ENCODE data around the gene LDB2. TPM values are rescaled to one million over a fixed set of nuclear protein-coding genes. Genes with fewer than 3 reads are reported as not detected.

LDB2 gene
- total and polyA plus RNA-seq, 5 experiments from 2014 or later: 0.38 TPM; not detected in 4

DNA sequence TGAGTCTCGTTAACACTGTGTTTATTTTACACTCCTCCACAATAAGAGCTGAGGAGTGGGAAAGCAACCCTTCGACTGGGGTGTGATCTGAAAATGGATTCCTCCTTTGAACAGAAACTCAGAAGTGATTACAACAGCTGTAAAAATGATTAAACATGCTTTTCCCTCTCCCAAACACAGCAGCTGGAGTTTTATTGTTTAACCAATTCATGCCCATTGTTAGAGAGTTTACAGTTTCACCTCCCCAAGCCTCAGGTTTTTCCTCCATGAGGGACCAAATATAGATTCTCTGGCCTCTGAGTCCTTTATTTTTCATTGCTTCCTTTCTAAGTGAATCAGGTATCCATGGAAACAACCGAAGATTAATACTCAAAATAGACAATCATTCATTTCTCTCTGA, 409.2 kb downstream of the LDB2 start:
- POLR2A ChIA-PET: no interaction called here
- no peak for ATAC-seq
- H3K9me3 Mint-ChIP-seq: peaks cover 0 to 9% (median 0%) of the 10 kb centered on the region in 9 donors
- H3K4me3 Mint-ChIP-seq: no peak overlapping the region
- DNase-seq: no peak
- no peaks in the 10 kb centered on the region for H3K4me1 Mint-ChIP-seq
- H3K27me3 Mint-ChIP-seq: peaks cover 0 to 5% (median 2%) of the 10 kb centered on the region in 5 donors
- no peak overlapping the region for H3K27ac Mint-ChIP-seq
- H3K36me3 Mint-ChIP-seq: no peaks in the 10 kb centered on the region

GRCh38 chr4:16488084-16488483, 410.4 kb downstream of the LDB2 start:
- no peak for DNase-seq
- Mint-ChIP-seq H3K9me3 (peaks cover 0 to 9% (median 0%) of the 10 kb centered on the region in 9 donors), H3K27ac (no peak overlapping the region), H3K4me3 (no peak overlapping the region), H3K36me3 (no peaks in the 10 kb centered on the region), H3K27me3 (peaks cover 0 to 5% (median 2%) of the 10 kb centered on the region in 5 donors), H3K4me1 (no peaks in the 10 kb centered on the region)
- no peak for ATAC-seq
- POLR2A ChIA-PET: no interaction called here

DNA sequence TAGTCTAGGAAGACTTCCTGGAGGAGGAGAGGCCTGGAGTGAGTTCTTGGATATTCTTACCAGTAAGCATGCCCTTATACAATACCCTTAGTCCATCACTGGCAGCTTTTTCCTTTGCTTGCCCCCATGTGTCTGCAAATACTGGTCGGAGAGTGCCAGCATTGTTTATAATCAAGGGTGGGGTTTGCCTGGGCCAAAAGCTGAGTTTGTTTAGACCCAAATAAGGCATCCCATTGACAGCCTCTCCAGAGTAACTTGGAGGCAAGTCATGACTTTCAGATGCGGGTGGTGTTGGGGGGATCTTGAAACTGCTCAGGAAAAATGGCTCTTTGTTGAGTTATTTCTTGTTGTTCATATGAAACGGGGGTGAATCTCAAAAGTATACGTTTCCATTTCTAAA, 413.7 kb downstream of the LDB2 start:
- ATAC-seq (no peak), DNase-seq (no peak)
- no peaks in the 10 kb centered on the region for H3K36me3 Mint-ChIP-seq
- no peaks in the 10 kb centered on the region for H3K4me1 Mint-ChIP-seq
- H3K27me3 Mint-ChIP-seq: peaks cover 0 to 9% (median 0%) of the 10 kb centered on the region in 5 donors
- peaks cover 0 to 9% (median 0%) of the 10 kb centered on the region in 9 donors for H3K9me3 Mint-ChIP-seq
- no peak overlapping the region for H3K4me3 Mint-ChIP-seq
- POLR2A ChIA-PET: no interaction called here
- H3K27ac Mint-ChIP-seq: no peak overlapping the region

DNA sequence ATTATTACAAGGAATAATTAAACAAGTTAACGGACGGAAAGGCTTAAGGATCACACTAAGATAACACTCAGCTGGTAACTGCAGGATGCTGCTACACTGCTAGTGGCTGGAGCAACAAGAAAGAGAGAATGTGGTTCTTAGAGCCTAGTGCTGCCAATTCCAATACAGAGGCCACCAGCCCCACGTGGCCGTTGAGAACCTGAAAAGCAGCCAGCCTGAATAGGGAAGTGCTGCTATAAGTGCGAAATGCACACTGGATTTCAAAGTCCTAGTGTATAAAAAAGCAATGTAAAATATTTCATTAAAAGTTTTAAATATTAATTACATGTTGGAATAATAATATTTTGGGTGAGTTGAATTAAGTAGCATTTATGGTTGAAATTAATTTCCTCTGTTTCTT, 414.9 kb downstream of the LDB2 start:
- H3K4me3 Mint-ChIP-seq: no peak overlapping the region
- H3K9me3 Mint-ChIP-seq: peaks cover 0 to 9% (median 0%) of the 10 kb centered on the region in 9 donors
- H3K36me3 Mint-ChIP-seq: no peaks in the 10 kb centered on the region
- H3K27ac Mint-ChIP-seq: no peak overlapping the region
- ATAC-seq (no peak), DNase-seq (no peak)
- POLR2A ChIA-PET: no interaction called here
- H3K4me1 Mint-ChIP-seq: no peaks in the 10 kb centered on the region
- peaks cover 0 to 4% (median 0%) of the 10 kb centered on the region in 5 donors for H3K27me3 Mint-ChIP-seq

GRCh38 chr4:16480011-16480410, 418.4 kb downstream of the LDB2 start:
- ATAC-seq: no peak
- no peak overlapping the region for H3K27ac Mint-ChIP-seq
- H3K4me3 Mint-ChIP-seq: no peak overlapping the region
- no peaks in the 10 kb centered on the region for H3K9me3 Mint-ChIP-seq
- no peak for DNase-seq
- H3K27me3 Mint-ChIP-seq: peaks cover 0 to 4% (median 0%) of the 10 kb centered on the region in 5 donors
- H3K36me3 Mint-ChIP-seq: no peaks in the 10 kb centered on the region
- no peaks in the 10 kb centered on the region for H3K4me1 Mint-ChIP-seq
- POLR2A ChIA-PET: no interaction called here

GRCh38 chr4:16472537-16472936, 425.9 kb downstream of the LDB2 start:
- Mint-ChIP-seq H3K9me3 (peaks cover 8 to 41% (median 30%) of the 10 kb centered on the region in 9 donors), H3K4me1 (no peaks in the 10 kb centered on the region), H3K36me3 (peaks cover 0 to 10% (median 0%) of the 10 kb centered on the region in 3 donors), H3K27me3 (peaks cover 1 to 19% (median 3%) of the 10 kb centered on the region in 5 donors), H3K4me3 (no peak overlapping the region), H3K27ac (no peak overlapping the region)
- no peak for ATAC-seq
- DNase-seq: no peak
- POLR2A ChIA-PET: no interaction called here

- Mint-ChIP-seq H3K36me3 (peaks cover 0 to 3% (median 0%) of the 10 kb centered on the region in 3 donors), H3K4me3 (no peak overlapping the region), H3K4me1 (no peaks in the 10 kb centered on the region), H3K27me3 (peaks cover 1 to 36% (median 3%) of the 10 kb centered on the region in 5 donors), H3K27ac (no peak overlapping the region), H3K9me3 (peaks cover 2 to 21% (median 10%) of the 10 kb centered on the region in 9 donors)
- ATAC-seq (no peak), DNase-seq (no peak)
- POLR2A ChIA-PET: no interaction called here
Measured at GRCh38 chr4:16467061-16467460, 431.4 kb downstream of the LDB2 start.

DNA sequence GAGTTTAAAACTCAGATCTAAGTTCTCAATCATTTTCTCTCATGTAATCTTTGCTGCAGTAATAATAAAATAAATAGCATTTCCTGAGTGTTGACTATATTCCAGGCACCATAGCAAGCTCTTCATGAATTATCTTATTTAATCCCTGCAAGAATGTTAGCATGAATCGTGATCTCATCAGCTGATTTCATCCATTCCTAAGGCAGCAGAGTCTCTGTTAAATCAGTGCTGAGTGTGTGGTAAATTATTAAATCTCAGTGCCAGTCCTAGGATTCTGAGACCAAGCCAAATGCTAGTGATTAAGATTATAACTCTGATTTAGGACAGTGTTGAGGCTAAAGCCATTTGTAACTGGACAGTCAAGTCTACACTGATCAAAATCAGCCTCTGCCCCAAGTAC, 431.9 kb downstream of the LDB2 start:
- Mint-ChIP-seq H3K4me1 (no peaks in the 10 kb centered on the region), H3K27me3 (peaks cover 1 to 36% (median 3%) of the 10 kb centered on the region in 5 donors), H3K27ac (no peak overlapping the region), H3K4me3 (no peak overlapping the region), H3K9me3 (peaks cover under 1 to 18% (median 6%) of the 10 kb centered on the region in 9 donors), H3K36me3 (peaks cover 0 to 3% (median 0%) of the 10 kb centered on the region in 3 donors)
- ATAC-seq: no peak
- POLR2A ChIA-PET: no interaction called here
- DNase-seq: no peak

DNA sequence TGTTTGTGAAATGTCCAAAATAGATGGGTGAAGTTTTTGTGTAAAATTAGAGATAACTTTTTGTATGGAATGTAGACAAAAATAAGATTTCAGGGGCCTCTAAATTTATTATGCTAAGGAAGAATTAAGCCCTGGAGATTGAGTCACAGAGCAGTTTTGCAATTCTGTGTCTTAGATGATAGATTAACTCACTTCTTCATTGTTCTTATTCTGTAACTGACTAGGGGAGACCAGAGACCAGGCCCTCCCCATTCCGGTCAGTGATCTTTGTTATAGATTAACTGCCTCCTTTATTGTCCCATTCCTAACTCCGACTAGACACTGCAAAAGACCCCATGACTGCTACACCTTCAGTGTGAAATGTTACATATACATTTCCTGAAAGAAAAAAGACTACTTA, 433.8 kb downstream of the LDB2 start:
- Mint-ChIP-seq H3K36me3 (peaks cover 0 to 3% (median 0%) of the 10 kb centered on the region in 3 donors), H3K4me1 (no peaks in the 10 kb centered on the region), H3K9me3 (peaks cover 0 to 16% (median 2%) of the 10 kb centered on the region in 9 donors), H3K27me3 (peaks cover 3 to 38% (median 5%) of the 10 kb centered on the region in 5 donors), H3K27ac (no peak overlapping the region), H3K4me3 (no peak overlapping the region)
- POLR2A ChIA-PET: no interaction called here
- ATAC-seq: no peak
- no peak for DNase-seq

DNA sequence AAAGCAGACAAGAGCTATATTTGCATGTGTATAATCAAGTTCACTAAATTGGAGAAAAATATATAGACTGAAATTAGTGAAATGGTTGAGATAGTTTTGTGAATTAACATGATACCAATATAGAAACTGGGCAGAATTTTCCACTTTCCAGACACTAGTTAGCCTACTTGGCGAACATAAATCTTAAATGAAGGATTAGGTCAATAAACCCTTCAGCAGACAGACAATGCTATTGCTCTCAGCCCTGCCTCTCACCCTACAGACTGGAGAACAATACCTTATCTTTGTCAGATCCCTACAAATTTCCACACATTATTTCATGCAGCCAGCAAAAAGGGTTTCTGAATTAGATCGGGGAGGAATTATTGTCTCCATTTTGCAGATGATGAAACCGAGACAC, 435.8 kb downstream of the LDB2 start:
- H3K4me3 Mint-ChIP-seq: no peak overlapping the region
- POLR2A ChIA-PET: no interaction called here
- no peaks in the 10 kb centered on the region for H3K36me3 Mint-ChIP-seq
- DNase-seq: no peak
- peaks cover 4 to 40% (median 9%) of the 10 kb centered on the region in 5 donors for H3K27me3 Mint-ChIP-seq
- H3K4me1 Mint-ChIP-seq: no peaks in the 10 kb centered on the region
- no peak overlapping the region for H3K27ac Mint-ChIP-seq
- ATAC-seq: no peak
- no peaks in the 10 kb centered on the region for H3K9me3 Mint-ChIP-seq

DNA sequence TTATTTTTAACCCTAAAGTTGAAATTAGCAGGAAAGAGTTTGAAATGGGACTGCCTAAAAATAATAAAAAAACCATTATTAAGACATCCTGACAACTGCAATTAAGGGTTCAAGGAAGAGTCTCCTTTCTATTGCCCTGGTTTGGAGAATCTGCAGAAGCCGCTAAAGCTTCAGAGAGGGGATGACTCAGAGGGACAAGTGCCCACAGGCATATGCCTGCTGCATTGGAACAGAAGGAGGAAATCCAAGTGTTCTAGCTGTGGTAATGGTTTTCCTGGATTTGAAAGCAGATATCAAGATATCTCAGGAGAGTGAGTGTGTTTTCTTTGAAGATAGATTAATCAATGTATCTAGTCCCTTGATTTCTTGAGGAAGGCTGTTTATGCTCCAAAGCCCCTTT, 437.1 kb downstream of the LDB2 start:
- Mint-ChIP-seq H3K4me3 (no peak overlapping the region), H3K9me3 (no peaks in the 10 kb centered on the region), H3K27me3 (peaks cover 4 to 30% (median 9%) of the 10 kb centered on the region in 5 donors), H3K27ac (no peak overlapping the region), H3K36me3 (no peaks in the 10 kb centered on the region), H3K4me1 (no peaks in the 10 kb centered on the region)
- ATAC-seq: no peak
- POLR2A ChIA-PET: no interaction called here
- no peak for DNase-seq

- DNase-seq (no peak), ATAC-seq (no peak)
- no peaks in the 10 kb centered on the region for H3K4me1 Mint-ChIP-seq
- no peak overlapping the region for H3K27ac Mint-ChIP-seq
- POLR2A ChIA-PET: no interaction called here
- H3K36me3 Mint-ChIP-seq: no peaks in the 10 kb centered on the region
- H3K4me3 Mint-ChIP-seq: no peak overlapping the region
- peaks cover 10 to 26% (median 11%) of the 10 kb centered on the region in 5 donors for H3K27me3 Mint-ChIP-seq
- no peaks in the 10 kb centered on the region for H3K9me3 Mint-ChIP-seq
Measured at GRCh38 chr4:16457944-16458343, 440.5 kb downstream of the LDB2 start.

Measured in naive thymus-derived CD8-positive, alpha-beta T cell (primary cell).